BLaER1 treated with 17β-estradiol and CSF1 and Interleukin-3, amounts not matched to agents 10 nM and 100 nM (cell line): ENCODE data around the gene CACNB1.

Source experiments
- H3K27ac ChIP-seq, 11 experiments: shearing (Covaris generic); formaldehyde crosslinking; 2 replicates each; pipeline ENCODE4 v1.8.1; 2022
- H3K27me3 ChIP-seq, 11 experiments: shearing (Covaris generic); formaldehyde crosslinking; 2 replicates each; pipeline ENCODE4 v1.8.1; 2022
- H3K36me3 ChIP-seq, 11 experiments: shearing (Covaris generic); formaldehyde crosslinking; 2 replicates each; pipeline ENCODE4 v1.8.1; 2022
- H3K4me1 ChIP-seq, 10 experiments: shearing (Covaris generic); formaldehyde crosslinking; 2 replicates each; pipeline ENCODE4 v1.8.1; 2022
- H3K4me2 ChIP-seq, 11 experiments: shearing (Covaris generic); formaldehyde crosslinking; 2 replicates each; pipeline ENCODE4 v1.8.1; 2022
- H3K4me3 ChIP-seq, 10 experiments: shearing (Covaris generic); formaldehyde crosslinking; 2 replicates each; pipeline ENCODE4 v1.8.1; 2022
- H3K9ac ChIP-seq, 11 experiments: shearing (Covaris generic); formaldehyde crosslinking; 2 replicates each; pipeline ENCODE4 v1.8.1; 2022
- H3K9me3 ChIP-seq, 11 experiments: shearing (Covaris generic); formaldehyde crosslinking; replicated peaks in 1 of 11; 2 replicates each; pipeline ENCODE4 v1.8.1; 2022
- H4K20me1 ChIP-seq, 11 experiments: shearing (Covaris generic); formaldehyde crosslinking; 2 replicates each; pipeline ENCODE4 v1.8.1; 2022
- Cebpa-rat ChIP-seq, 11 experiments: shearing (Covaris generic); IDR thresholded peaks; 2 replicates each; pipeline ENCODE4 v1.8.1; 2022

Gene CACNB1

GRCh38 chr17:39145143-39145542 is 52.3 kb downstream of the CACNB1 start:
- H3K4me1 ChIP-seq, result peaks cover 0 to 10% (median 7%) of the 10 kb centered on the region in 10 experiments; a peak in 10 of 20 replicates
- 0 out of 22 replicates have a peak, but pooled peaks cover 0 to 7% (median 0%) of the 10 kb centered on the region in 11 experiments for H4K20me1 ChIP-seq
- peaks cover 0 to 10% (median 8%) of the 10 kb centered on the region in 11 experiments; a peak in 5 of 22 replicates for H3K9me3 ChIP-seq
- no peak overlapping the region for H3K27ac ChIP-seq
- no peaks in the 10 kb centered on the region for H3K36me3 ChIP-seq
- H3K4me2 ChIP-seq, result peak overlapping the region in 1 of 11 experiments; percentile 24; a peak in 1 of 22 replicates
- H3K27me3 ChIP-seq, result peaks cover 13 to 17% (median 16%) of the 10 kb centered on the region in 11 experiments
- H3K4me3 ChIP-seq, result no peak overlapping the region
- no peak overlapping the region for H3K9ac ChIP-seq
- no peak for TF ChIP-seq Cebpa-rat (IDR thresholded peaks at IDR 0.05)

- H3K4me2 ChIP-seq, result peak overlapping the region in 7 of 11 experiments; percentile 17 to 59 (median 36); a peak in 11 of 22 replicates
- TF ChIP-seq Cebpa-rat (IDR thresholded peaks at IDR 0.05), result no peak
- peaks cover 0 to 10% (median 8%) of the 10 kb centered on the region in 11 experiments; a peak in 5 of 22 replicates for H3K9me3 ChIP-seq
- 0 out of 22 replicates have a peak, but pooled peaks cover 0 to 5% (median 0%) of the 10 kb centered on the region in 11 experiments for H4K20me1 ChIP-seq
- H3K36me3 ChIP-seq, result no peaks in the 10 kb centered on the region
- H3K27me3 ChIP-seq, result peaks cover 6 to 9% (median 9%) of the 10 kb centered on the region in 11 experiments
- no peak overlapping the region for H3K4me3 ChIP-seq
- H3K9ac ChIP-seq, result no peak overlapping the region
- peaks cover 0 to 11% (median 7%) of the 10 kb centered on the region in 10 experiments; a peak in 11 of 20 replicates for H3K4me1 ChIP-seq
- H3K27ac ChIP-seq, result no peak overlapping the region
Observed at GRCh38 chr17:39144416-39144840, 53.0 kb downstream of the CACNB1 start.

GRCh38 chr17:39143552-39144093 is 53.8 kb downstream of the CACNB1 start:
- Histone ChIP-seq H3K9ac (no peak overlapping the region), H3K4me3 (no peak overlapping the region), H4K20me1 (no peaks in the 10 kb centered on the region), H3K9me3 (peaks cover 0 to 10% (median 8%) of the 10 kb centered on the region in 11 experiments; a peak in 5 of 22 replicates), H3K27me3 (peaks cover 0 to 1% (median under 1%) of the 10 kb centered on the region in 11 experiments; a peak in 7 of 22 replicates), H3K4me1 (peaks cover 5 to 18% (median 13%) of the 10 kb centered on the region in 10 experiments; a peak in 15 of 20 replicates), H3K27ac (no peak overlapping the region), H3K36me3 (no peaks in the 10 kb centered on the region), H3K4me2 (peak overlapping the region in 3 of 11 experiments; percentile 24 to 38 (median 36); a peak in 2 of 22 replicates)
- no peak for TF ChIP-seq Cebpa-rat (IDR thresholded peaks at IDR 0.05)

GRCh38 chr17:39141915-39142664 is 55.4 kb downstream of the CACNB1 start:
- Histone ChIP-seq H4K20me1 (no peaks in the 10 kb centered on the region), H3K27ac (no peak overlapping the region), H3K4me1 (peaks cover 10 to 22% (median 15%) of the 10 kb centered on the region in 10 experiments; a peak in 16 of 20 replicates), H3K4me2 (no peak overlapping the region), H3K4me3 (no peak overlapping the region), H3K36me3 (no peaks in the 10 kb centered on the region), H3K9me3 (peaks cover 0 to 10% (median 8%) of the 10 kb centered on the region in 11 experiments; a peak in 5 of 22 replicates), H3K9ac (no peak overlapping the region), H3K27me3 (no peaks in the 10 kb centered on the region)
- peak in 5 of 11 experiments; percentile 13 to 52 (median 24); a peak in 2 of 22 replicates for TF ChIP-seq Cebpa-rat (IDR thresholded peaks at IDR 0.05)

GRCh38 chr17:39141294-39141693 is 56.2 kb downstream of the CACNB1 start:
- Histone ChIP-seq H4K20me1 (no peaks in the 10 kb centered on the region), H3K36me3 (no peaks in the 10 kb centered on the region), H3K4me3 (no peak overlapping the region), H3K4me2 (no peak overlapping the region), H3K4me1 (peaks cover 10 to 22% (median 15%) of the 10 kb centered on the region in 10 experiments; a peak in 16 of 20 replicates), H3K9me3 (peaks cover 0 to 10% (median 8%) of the 10 kb centered on the region in 11 experiments; a peak in 5 of 22 replicates), H3K27ac (no peak overlapping the region), H3K27me3 (no peaks in the 10 kb centered on the region), H3K9ac (no peak overlapping the region)
- TF ChIP-seq Cebpa-rat (IDR thresholded peaks at IDR 0.05), result no peak

- no peak for TF ChIP-seq Cebpa-rat (IDR thresholded peaks at IDR 0.05)
- no peak overlapping the region for H3K27ac ChIP-seq
- H4K20me1 ChIP-seq, result no peaks in the 10 kb centered on the region
- no peak overlapping the region for H3K9ac ChIP-seq
- H3K36me3 ChIP-seq, result no peaks in the 10 kb centered on the region
- peak overlapping the region in 3 of 11 experiments; percentile 21 to 40 (median 24); a peak in 5 of 22 replicates for H3K4me2 ChIP-seq
- H3K27me3 ChIP-seq, result no peaks in the 10 kb centered on the region
- H3K4me3 ChIP-seq, result no peak overlapping the region
- peaks cover 8 to 21% (median 15%) of the 10 kb centered on the region in 10 experiments; a peak in 17 of 20 replicates for H3K4me1 ChIP-seq
- peaks cover 0 to 10% (median 8%) of the 10 kb centered on the region in 11 experiments; a peak in 5 of 22 replicates for H3K9me3 ChIP-seq
Observed at GRCh38 chr17:39139561-39139960, 57.9 kb downstream of the CACNB1 start.

GRCh38 chr17:39139161-39139511 is 58.3 kb downstream of the CACNB1 start:
- Histone ChIP-seq H4K20me1 (no peaks in the 10 kb centered on the region), H3K36me3 (no peaks in the 10 kb centered on the region), H3K4me1 (peaks cover 5 to 21% (median 13%) of the 10 kb centered on the region in 10 experiments; a peak in 16 of 20 replicates), H3K27ac (no peak overlapping the region), H3K27me3 (no peaks in the 10 kb centered on the region), H3K9me3 (peaks cover 0 to 10% (median 8%) of the 10 kb centered on the region in 11 experiments; a peak in 5 of 22 replicates), H3K9ac (0 out of 22 replicates have a peak overlapping the region, but pooled peaks of 1 of the 11 experiments have one; percentile 20), H3K4me3 (no peak overlapping the region), H3K4me2 (peak overlapping the region in 3 of 11 experiments; percentile 21 to 40 (median 24); a peak in 5 of 22 replicates)
- TF ChIP-seq Cebpa-rat (IDR thresholded peaks at IDR 0.05), result no peak

GRCh38 chr17:39138431-39139160 is 58.9 kb downstream of the CACNB1 start:
- Histone ChIP-seq H3K9me3 (peaks cover 0 to 10% (median 8%) of the 10 kb centered on the region in 11 experiments; a peak in 5 of 22 replicates), H3K4me2 (peak overlapping the region in 4 of 11 experiments; percentile 12 to 40 (median 22); a peak in 4 of 22 replicates), H3K36me3 (no peaks in the 10 kb centered on the region), H3K4me3 (no peak overlapping the region), H3K27ac (no peak overlapping the region), H3K9ac (peak overlapping the region in 1 of 11 experiments; percentile 20; a peak in 1 of 22 replicates), H4K20me1 (no peaks in the 10 kb centered on the region), H3K27me3 (no peaks in the 10 kb centered on the region), H3K4me1 (peaks cover 5 to 21% (median 12%) of the 10 kb centered on the region in 10 experiments; a peak in 16 of 20 replicates)
- TF ChIP-seq Cebpa-rat (IDR thresholded peaks at IDR 0.05), result no peak
